Thoracic aorta (tissue), 2 donors: Measurements from ENCODE around the gene PCCA. TPM values are rescaled to one million over a fixed set of nuclear protein-coding genes. Genes with fewer than 3 reads are reported as not detected.

Experiments used
- ATAC-seq: fragments of 150-250 bp; one replicate; pipeline ENCODE4 v1.8.0; 2017; ENCODE audit warnings: low read depth; ENCODE audit not compliant: insufficient number of reproducible peaks, low FRiP score
- DNase-seq: peaks from one replicate; pipeline ENCODE4 v3.0.0-alpha.2; 2020; ENCODE audit warnings: low spot score
- H3K27ac ChIP-seq, 2 donors: fragments of 200-600 bp; sonication (generic); 1 replicate in 1 of 2; 2 replicates in 1 of 2; pipeline ENCODE4 v1.5.1; 2016; ENCODE audit warnings: mild to moderate bottlenecking in 2 of 2, moderate library complexity in 2 of 2
- H3K27me3 ChIP-seq: fragments of 200-600 bp; sonication (generic); replicated peaks from 2 replicates; pipeline ENCODE4 v1.6.0; 2016; ENCODE audit warnings: mild to moderate bottlenecking; ENCODE audit not compliant: insufficient read depth
- H3K36me3 ChIP-seq: fragments of 200-600 bp; sonication (generic); one replicate; pipeline ENCODE4 v1.5.1; 2016
- H3K4me1 ChIP-seq, 2 donors: fragments of 200-600 bp; sonication (generic); 1 replicate in 1 of 2; 2 replicates in 1 of 2; pipeline versions ENCODE4 v1.5.1 to v1.6.0; 2016; ENCODE audit warnings: low read depth in 2 of 2, mild to moderate bottlenecking in 1 of 2; ENCODE audit not compliant: control insufficient read depth in 1 of 2
- H3K4me3 ChIP-seq: fragments of 200-600 bp; sonication (generic); 2 replicates; pipeline ENCODE4 v1.5.1; 2016; ENCODE audit warnings: mild to moderate bottlenecking
- H3K9me3 ChIP-seq: fragments of 200-600 bp; sonication (generic); 2 replicates; pipeline ENCODE4 v1.5.1; 2016
- CTCF ChIP-seq: fragments of 200-600 bp; sonication (generic); IDR thresholded peaks from one replicate; pipeline ENCODE4 v1.5.1; 2019; ENCODE audit warnings: antibody characterized with exemption
- total RNA-seq, 2 donors: library from RNA; depleted of rRNA; stranded (reverse); fragments of >200 nt; gene quantifications; one replicate each; pipeline versions ENCODE4 v1.1.0 to v1.2.3, GENCODE V29; 2016

Gene PCCA
- total RNA-seq, 2 donors from 2014 or later = 17.2 to 51.6 TPM

GRCh38 chr13:100349594-100349993, 260.7 kb downstream of the PCCA start:
- no peaks in the 10 kb centered on the region for H3K9me3 ChIP-seq
- no peak overlapping the region for H3K27ac ChIP-seq
- no peak overlapping the region for H3K4me3 ChIP-seq
- ATAC-seq (no peak), DNase-seq (no peak)
- no peak for TF ChIP-seq CTCF
- no peaks in the 10 kb centered on the region for H3K4me1 ChIP-seq
- no peaks in the 10 kb centered on the region for H3K36me3 ChIP-seq
- H3K27me3 ChIP-seq = no peaks in the 10 kb centered on the region

- ATAC-seq (no peak), DNase-seq (no peak)
- TF ChIP-seq CTCF = no peak
- H3K36me3 ChIP-seq = no peaks in the 10 kb centered on the region
- H3K4me3 ChIP-seq = no peak overlapping the region
- H3K27ac ChIP-seq = no peak overlapping the region
- H3K27me3 ChIP-seq = no peaks in the 10 kb centered on the region
- H3K4me1 ChIP-seq = no peaks in the 10 kb centered on the region
- H3K9me3 ChIP-seq = no peaks in the 10 kb centered on the region
These were observed 261.7 kb downstream of the PCCA start for GRCh38 chr13:100350601-100351000.

- Histone ChIP-seq H3K27ac (no peak overlapping the region), H3K9me3 (no peaks in the 10 kb centered on the region), H3K4me1 (no peaks in the 10 kb centered on the region), H3K4me3 (no peak overlapping the region), H3K36me3 (no peaks in the 10 kb centered on the region), H3K27me3 (no peaks in the 10 kb centered on the region)
- DNase-seq (no peak), ATAC-seq (no peak)
- no peak for TF ChIP-seq CTCF
These were observed 267.5 kb downstream of the PCCA start for GRCh38 chr13:100356426-100356825.

GRCh38 chr13:100356889-100357288, 268.0 kb downstream of the PCCA start:
- ATAC-seq (no peak), DNase-seq (no peak)
- Histone ChIP-seq H3K4me1 (no peaks in the 10 kb centered on the region), H3K9me3 (no peaks in the 10 kb centered on the region), H3K27me3 (no peaks in the 10 kb centered on the region), H3K27ac (no peak overlapping the region), H3K36me3 (no peaks in the 10 kb centered on the region), H3K4me3 (no peak overlapping the region)
- no peak for TF ChIP-seq CTCF

GRCh38 chr13:100357764-100358163, 268.9 kb downstream of the PCCA start:
- no peak overlapping the region for H3K4me3 ChIP-seq
- no peak for ATAC-seq
- no peak for DNase-seq
- no peaks in the 10 kb centered on the region for H3K4me1 ChIP-seq
- no peaks in the 10 kb centered on the region for H3K36me3 ChIP-seq
- H3K9me3 ChIP-seq = no peaks in the 10 kb centered on the region
- no peak for TF ChIP-seq CTCF
- no peaks in the 10 kb centered on the region for H3K27me3 ChIP-seq
- H3K27ac ChIP-seq = no peak overlapping the region
